Osteocyte (in vitro differentiated cells): ENCODE measurements around the gene TLR1. TPM values are rescaled to one million over a fixed set of nuclear protein-coding genes. Genes with fewer than 3 reads are reported as not detected.

Experiments
- DNase-seq: peaks from one replicate; pipeline ENCODE4 v3.0.0; 2021; ENCODE audit warnings: mixed read lengths; ENCODE audit not compliant: unreplicated experiment; ENCODE audit errors: extremely low spot score
- H3K27ac Mint-ChIP-seq: one replicate; pipeline ENCODE4 v1.8.0; 2021; ENCODE audit warnings: mild to moderate bottlenecking, mixed read lengths; ENCODE audit not compliant: unreplicated experiment
- H3K27me3 Mint-ChIP-seq: one replicate; pipeline ENCODE4 v1.8.0; 2021; ENCODE audit warnings: mixed read lengths; ENCODE audit not compliant: unreplicated experiment
- H3K36me3 Mint-ChIP-seq: one replicate; pipeline ENCODE4 v1.8.0; 2021; ENCODE audit warnings: mixed read lengths; ENCODE audit not compliant: unreplicated experiment
- H3K4me1 Mint-ChIP-seq: one replicate; pipeline ENCODE4 v1.8.0; 2021; ENCODE audit warnings: mixed read lengths; ENCODE audit not compliant: unreplicated experiment
- H3K4me3 Mint-ChIP-seq: one replicate; pipeline ENCODE4 v1.8.0; 2021; ENCODE audit warnings: mild to moderate bottlenecking, moderate library complexity, mixed read lengths; ENCODE audit not compliant: unreplicated experiment
- H3K9me3 Mint-ChIP-seq: one replicate; pipeline ENCODE4 v1.8.0; 2021; ENCODE audit warnings: mixed read lengths; ENCODE audit not compliant: unreplicated experiment
- CTCF ChIP-seq: fragments of 200-600 bp; sonication (generic); IDR thresholded peaks from 2 replicates; pipeline ENCODE4 v1.5.0; 2021; ENCODE audit warnings: antibody characterized with exemption, mild to moderate bottlenecking, moderate library complexity
- total RNA-seq: library from RNA; stranded (reverse); gene quantifications from 2 replicates; pipeline ENCODE4 v1.2.1, GENCODE V29; 2021

TLR1 gene
- total RNA-seq, 1 donor from 2014 or later = 0.48 TPM

- DNase-seq = no peak
- Mint-ChIP-seq H3K27ac (no peak overlapping the region), H3K36me3 (peaks cover 10% of the 10 kb centered on the region), H3K4me3 (no peak overlapping the region), H3K4me1 (no peaks in the 10 kb centered on the region), H3K9me3 (peaks cover 28% of the 10 kb centered on the region), H3K27me3 (no peaks in the 10 kb centered on the region)
- no peak for TF ChIP-seq CTCF
Observed at GRCh38 chr4:38837334-38837733, 32.7 kb upstream of the TLR1 start.

- Mint-ChIP-seq H3K9me3 (peaks cover 33% of the 10 kb centered on the region), H3K4me3 (no peak overlapping the region), H3K36me3 (peaks cover 10% of the 10 kb centered on the region), H3K27me3 (no peaks in the 10 kb centered on the region), H3K27ac (no peak overlapping the region), H3K4me1 (no peaks in the 10 kb centered on the region)
- TF ChIP-seq CTCF = no peak
- DNase-seq = no peak
Observed at GRCh38 chr4:38834570-38834969, 30.0 kb upstream of the TLR1 start.

GRCh38 chr4:38832624-38833528 is 28.3 kb upstream of the TLR1 start:
- no peak for TF ChIP-seq CTCF
- no peak overlapping the region for H3K4me3 Mint-ChIP-seq
- no peaks in the 10 kb centered on the region for H3K27me3 Mint-ChIP-seq
- no peaks in the 10 kb centered on the region for H3K4me1 Mint-ChIP-seq
- H3K36me3 Mint-ChIP-seq = peaks cover 10% of the 10 kb centered on the region
- peaks cover 30% of the 10 kb centered on the region for H3K9me3 Mint-ChIP-seq
- no peak for DNase-seq
- H3K27ac Mint-ChIP-seq = no peak overlapping the region

- Mint-ChIP-seq H3K4me1 (no peaks in the 10 kb centered on the region), H3K4me3 (no peak overlapping the region), H3K27me3 (no peaks in the 10 kb centered on the region), H3K9me3 (peaks cover 25% of the 10 kb centered on the region), H3K36me3 (peaks cover 10% of the 10 kb centered on the region), H3K27ac (no peak overlapping the region)
- no peak for TF ChIP-seq CTCF
- no peak for DNase-seq
Observed at GRCh38 chr4:38832206-38832605, 27.6 kb upstream of the TLR1 start.

GRCh38 chr4:38831653-38832052 is 27.1 kb upstream of the TLR1 start:
- TF ChIP-seq CTCF = no peak
- Mint-ChIP-seq H3K4me3 (no peak overlapping the region), H3K36me3 (peaks cover 10% of the 10 kb centered on the region), H3K9me3 (peaks cover 25% of the 10 kb centered on the region), H3K27ac (no peak overlapping the region), H3K4me1 (no peaks in the 10 kb centered on the region), H3K27me3 (no peaks in the 10 kb centered on the region)
- no peak for DNase-seq
